T-helper 2 cell (primary cell): Measurements from ENCODE around the gene CCDC106.

Experiments used
- DNase-seq, 5 experiments: peaks; one replicate each; pipeline versions ENCODE4 v3.0.0 to v3.0.0-alpha.2; 2012 to 2022

Gene CCDC106

GRCh38 chr19:55686311-55687050, 38.5 kb downstream of the CCDC106 start:
- no peak for DNase-seq

DNA sequence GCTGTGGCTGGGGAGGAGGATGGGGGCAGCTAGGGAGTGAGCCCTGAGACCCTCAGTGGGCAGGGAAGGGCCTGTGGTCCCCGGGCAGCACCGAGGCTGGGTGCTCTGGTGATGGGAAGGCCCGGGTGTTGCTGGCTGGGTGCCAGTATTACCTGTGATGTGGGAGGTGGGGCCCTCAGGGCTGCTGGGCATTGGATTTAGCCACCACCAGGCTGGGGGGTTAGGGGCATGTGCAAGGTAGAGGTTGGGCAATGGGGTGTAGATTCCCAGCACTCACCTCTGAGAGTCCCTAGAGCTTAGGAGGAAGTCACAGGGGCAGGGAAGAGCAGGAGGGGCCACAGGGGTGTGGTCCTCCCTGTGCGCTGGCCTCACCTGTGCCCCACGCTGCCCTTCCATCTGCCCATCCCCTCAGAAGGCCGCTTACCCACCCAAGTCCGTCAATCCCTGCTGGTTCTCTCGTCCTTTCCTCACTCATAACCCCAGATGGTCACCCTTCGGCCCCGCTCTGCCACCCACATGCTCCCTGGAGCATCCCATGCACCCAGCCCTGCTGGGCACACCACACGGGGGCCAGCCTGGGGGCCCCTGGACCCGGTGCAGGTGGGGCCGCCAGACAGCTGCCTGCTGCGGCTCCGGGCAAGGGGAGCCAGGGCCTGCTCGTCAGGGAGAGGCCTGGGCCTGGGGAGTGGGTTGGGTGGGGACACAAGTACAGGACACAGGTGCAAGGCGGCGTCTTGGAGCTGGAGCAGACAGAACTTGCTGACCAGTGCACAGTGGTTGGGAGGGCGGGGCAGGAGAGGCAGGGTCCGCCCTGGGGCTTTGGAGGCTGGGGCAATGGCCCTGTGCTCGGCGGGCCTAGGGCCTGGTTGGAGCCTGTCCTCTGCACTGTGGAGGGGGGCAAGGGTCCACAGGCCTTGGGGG, 39.5 kb downstream of the CCDC106 start:
- DNase-seq = no peak

DNA sequence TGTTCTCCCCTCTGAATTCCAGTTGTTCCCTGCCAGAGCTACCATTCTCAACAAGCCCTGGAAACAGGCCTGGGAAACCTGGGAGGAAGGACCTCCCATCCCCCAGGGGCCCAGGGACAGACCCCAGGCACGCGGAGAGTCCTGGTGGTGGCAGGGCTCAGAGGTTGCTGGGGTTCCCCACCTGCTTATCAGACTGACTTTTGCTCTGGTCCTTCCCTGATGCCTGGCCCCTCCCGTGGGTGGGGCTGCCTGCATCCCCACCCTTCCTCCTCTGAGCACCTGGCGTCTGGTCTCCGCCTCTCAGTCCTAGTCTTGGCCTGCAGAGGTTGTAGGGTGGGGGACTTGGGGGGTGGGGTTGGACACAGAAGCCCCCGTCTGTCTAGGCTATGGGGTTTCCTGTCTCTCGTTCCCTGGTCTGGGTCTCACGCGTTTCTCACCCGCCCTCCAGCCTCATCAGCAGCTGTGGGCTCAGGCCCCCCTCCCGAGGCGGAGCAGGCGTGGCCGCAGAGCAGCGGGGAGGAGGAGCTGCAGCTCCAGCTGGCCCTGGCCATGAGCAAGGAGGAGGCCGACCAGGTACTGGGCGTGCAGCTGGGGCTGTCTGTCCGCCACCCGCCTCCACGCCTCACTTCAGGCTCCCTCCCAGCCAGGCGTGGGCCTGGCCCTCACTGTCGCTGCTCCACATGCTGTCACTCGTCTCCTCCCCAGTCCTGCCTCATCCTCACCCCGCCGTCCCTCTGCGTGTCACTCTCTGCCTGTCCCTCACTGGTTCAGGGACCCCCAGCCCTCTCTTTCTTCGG, 40.6 kb downstream of the CCDC106 start:
- no peak for DNase-seq

DNA sequence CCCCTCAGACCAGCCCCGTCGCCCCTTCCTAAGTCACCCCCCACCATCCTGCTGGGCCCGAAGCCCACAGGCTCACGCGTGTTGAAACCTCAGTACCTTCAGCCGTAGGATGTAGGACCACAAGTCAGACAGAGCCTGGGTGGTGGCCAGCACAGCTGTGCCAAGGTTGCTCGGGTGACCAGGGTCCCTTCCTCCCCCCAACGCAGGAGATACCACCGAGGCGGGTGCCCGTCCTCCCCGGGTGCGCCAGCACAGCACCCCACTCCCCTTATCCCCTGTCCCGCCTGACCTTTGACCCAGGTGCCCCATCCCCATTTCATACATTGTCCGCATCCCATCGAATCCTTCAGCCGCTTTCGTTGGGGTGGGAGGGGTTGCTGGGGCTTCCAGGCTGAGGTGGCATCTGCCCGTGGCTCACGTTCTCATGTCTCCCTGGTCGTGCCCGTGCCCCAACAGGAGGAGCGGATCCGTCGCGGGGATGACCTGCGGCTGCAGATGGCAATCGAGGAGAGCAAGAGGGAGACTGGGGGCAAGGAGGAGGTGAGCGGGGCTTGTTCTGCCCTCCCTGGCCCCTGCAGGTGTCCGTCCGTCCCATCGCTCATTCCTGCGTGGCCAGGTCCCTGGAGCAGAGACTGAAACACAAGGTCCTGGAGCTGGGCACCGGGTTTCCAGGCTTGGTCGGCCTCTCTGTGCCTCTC, 41.5 kb downstream of the CCDC106 start:
- no peak for DNase-seq

- DNase-seq = no peak
Measured at GRCh38 chr19:55690109-55690768, 42.2 kb downstream of the CCDC106 start.

- no peak for DNase-seq
Measured at GRCh38 chr19:55690769-55691545, 42.9 kb downstream of the CCDC106 start.

- DNase-seq = no peak
Measured at GRCh38 chr19:55691561-55692481, 43.8 kb downstream of the CCDC106 start.

- no peak for DNase-seq
Measured at GRCh38 chr19:55692681-55693081, 44.7 kb downstream of the CCDC106 start.

- no peak for DNase-seq
Measured at GRCh38 chr19:55693336-55693974, 45.4 kb downstream of the CCDC106 start.

DNA sequence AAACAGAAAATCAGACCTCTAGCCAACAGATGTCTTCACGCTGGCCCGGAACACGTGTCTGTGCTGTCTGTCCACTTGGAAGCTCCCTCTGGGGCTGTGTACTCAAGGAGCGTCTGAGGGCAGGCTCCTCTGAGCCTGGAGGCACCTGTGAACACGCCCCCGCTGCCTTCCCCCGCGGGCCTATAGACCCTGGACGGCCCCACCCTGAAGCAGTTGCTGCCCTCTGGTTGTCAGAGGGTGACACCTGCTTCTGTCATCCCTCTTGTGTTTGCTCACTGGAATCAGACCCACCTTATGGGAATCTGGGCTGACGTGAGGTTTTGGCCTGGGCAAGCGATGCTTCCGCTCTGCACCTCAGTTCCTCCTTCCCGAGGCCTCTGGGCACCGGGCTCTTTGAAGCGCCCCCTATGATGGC, 46.2 kb downstream of the CCDC106 start:
- DNase-seq = no peak

DNA sequence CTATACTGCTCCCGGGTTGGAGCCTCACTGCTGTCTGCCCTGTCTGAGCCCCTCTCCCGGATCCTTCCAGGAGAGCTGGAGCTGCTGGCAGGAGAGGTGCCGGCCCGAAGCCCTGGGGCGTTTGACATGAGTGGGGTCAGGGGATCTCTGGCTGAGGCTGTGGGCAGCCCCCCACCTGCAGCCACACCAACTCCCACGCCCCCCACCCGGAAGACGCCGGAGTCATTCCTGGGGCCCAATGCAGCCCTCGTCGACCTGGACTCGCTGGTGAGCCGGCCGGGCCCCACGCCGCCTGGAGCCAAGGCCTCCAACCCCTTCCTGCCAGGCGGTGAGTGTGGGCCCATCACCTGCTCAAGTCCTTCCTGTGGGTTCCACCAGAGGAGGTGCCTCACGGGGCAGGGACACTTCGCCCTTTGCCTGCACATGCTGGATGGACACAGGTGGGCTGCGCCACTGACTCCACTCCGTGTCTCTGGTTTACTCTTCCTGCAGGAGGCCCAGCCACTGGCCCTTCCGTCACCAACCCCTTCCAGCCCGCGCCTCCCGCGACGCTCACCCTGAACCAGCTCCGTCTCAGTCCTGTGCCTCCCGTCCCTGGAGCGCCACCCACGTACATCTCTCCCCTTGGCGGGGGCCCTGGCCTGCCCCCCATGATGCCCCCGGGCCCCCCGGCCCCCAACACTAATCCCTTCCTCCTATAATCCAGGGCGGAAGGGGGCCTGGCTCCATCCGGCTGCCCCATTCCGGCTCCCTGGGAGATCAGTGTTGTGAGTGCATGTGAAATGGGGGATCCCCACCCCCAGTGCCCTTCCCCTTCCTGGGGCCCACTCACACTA, 46.9 kb downstream of the CCDC106 start:
- no peak for DNase-seq

DNA sequence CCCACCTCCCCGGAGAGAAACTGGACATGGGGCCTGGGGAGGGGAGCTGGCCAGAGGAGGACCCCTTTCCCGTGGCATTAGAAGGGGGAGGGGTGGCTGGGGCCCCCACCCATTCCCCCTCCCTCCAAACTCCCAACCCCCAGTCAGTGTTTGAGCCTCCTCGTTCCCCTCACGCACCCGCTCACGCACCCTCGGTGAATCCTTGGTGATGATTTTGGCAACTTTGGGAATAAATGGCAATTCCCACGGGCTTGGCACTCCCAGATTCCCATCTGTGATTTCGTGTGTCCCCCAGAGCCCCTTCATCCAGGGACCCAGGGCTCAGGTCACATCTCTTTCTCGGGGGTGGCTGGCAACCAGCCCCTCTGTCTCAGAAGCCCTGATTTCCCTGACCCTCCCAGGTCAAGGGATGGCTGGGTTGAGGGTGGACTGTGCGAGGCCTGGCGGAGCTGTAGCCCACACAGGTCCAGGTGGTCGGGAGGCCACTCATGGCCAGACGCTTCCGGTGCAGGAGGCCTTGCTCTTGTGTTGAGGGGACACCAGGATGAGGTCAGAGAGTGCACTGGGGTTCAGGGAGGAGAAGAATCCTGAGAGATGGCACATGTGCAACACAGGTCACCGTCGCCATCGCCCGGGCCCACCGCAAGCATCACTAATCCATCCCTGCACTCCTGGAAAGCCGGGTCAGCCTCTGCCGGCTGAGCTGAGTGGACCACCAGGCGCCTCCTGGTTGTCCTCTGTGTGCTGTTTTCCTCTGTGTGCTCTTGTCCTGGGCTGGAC, 47.7 kb downstream of the CCDC106 start:
- DNase-seq = no peak

GRCh38 chr19:55696301-55697068, 48.5 kb downstream of the CCDC106 start:
- no peak for DNase-seq

GRCh38 chr19:55697069-55697440, 49.0 kb downstream of the CCDC106 start:
- DNase-seq = no peak

- DNase-seq = no peak
Measured at GRCh38 chr19:55697698-55698097, 49.7 kb downstream of the CCDC106 start.

DNA sequence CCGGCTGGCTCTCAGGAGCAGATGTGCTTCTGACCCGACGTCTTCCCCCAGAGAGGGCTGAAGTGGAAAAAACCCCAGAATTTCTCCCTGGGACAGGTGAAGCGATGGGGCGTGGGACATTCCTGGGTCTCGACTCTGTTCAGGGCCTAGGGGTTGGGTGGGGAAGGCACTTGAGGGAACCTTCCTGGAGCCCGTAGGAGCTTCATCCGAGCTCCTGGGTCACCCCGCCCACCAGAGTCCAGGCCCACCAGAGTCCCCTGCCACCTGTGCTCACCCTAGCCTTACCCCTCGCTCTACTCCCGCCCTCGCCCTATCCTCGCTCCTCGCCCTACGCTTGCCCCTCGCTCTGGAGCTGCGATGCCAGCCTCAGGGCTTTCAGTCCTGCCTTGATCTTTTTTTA, 50.2 kb downstream of the CCDC106 start:
- no peak for DNase-seq

DNA sequence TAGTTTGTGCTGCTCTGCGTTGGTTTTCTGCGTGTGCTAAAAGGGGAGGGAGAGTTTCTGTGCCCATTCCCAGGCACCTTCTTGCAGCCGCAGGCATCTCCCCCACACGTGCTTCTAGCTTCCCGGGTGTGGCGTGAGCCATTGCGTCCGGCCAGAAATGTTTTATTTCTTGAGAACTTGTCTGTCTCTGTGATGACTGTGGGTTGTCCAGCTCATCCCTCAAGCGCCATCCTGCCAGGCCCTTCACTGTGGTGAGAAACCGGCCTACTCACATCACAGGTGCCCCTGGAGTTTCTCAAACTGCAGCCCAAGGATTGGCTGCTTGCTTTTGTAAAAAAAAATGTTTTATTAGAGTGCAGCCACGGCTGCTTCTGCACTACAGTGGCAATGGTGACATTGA, 51.2 kb downstream of the CCDC106 start:
- DNase-seq = no peak
